ENCODE data around the gene SRMS. TPM values are rescaled to one million over a fixed set of nuclear protein-coding genes. Genes with fewer than 3 reads are reported as not detected.

The SRMS gene
- polyA plus RNA-seq, 1 donor from 2014 or later: not detected

GRCh38 chr20:63591147-63591533 is 43.6 kb upstream of the SRMS start:
- no peaks in the 10 kb centered on the region for H3K36me3 ChIP-seq (ENCODE audit: insufficient read depth, low read length)
- no peak overlapping the region for H3K9ac ChIP-seq (ENCODE audit: low read length)
- TF ChIP-seq SMC3 (conservative IDR thresholded peaks at IDR 0.05; ENCODE audit: poor library complexity) (no peak), CTCF (IDR thresholded peaks at IDR 0.05; ENCODE audit: poor library complexity, severe bottlenecking) (no peak), MXI1 (conservative IDR thresholded peaks at IDR 0.05; ENCODE audit: poor library complexity, severe bottlenecking) (no peak), TAF1 (IDR thresholded peaks at IDR 0.05; ENCODE audit: low read depth) (no peak), REST (IDR thresholded peaks at IDR 0.05; ENCODE audit: borderline replicate concordance) (no peak), EP300 (conservative IDR thresholded peaks at IDR 0.05; ENCODE audit: poor library complexity, severe bottlenecking) (no peak), EZH2 (IDR thresholded peaks at IDR 0.05; ENCODE audit: borderline replicate concordance, insufficient read depth, low read length, poor library complexity, severe bottlenecking) (no peak), POLR2AphosphoS5 (IDR thresholded peaks at IDR 0.05) (no peak), RAD21 (conservative IDR thresholded peaks at IDR 0.05) (no peak)
- H2AFZ ChIP-seq (ENCODE audit: low read depth, low read length): no peak overlapping the region
- no peak overlapping the region for H3K4me2 ChIP-seq (ENCODE audit: low read length)
- H3K9me3 ChIP-seq (ENCODE audit: low read length): no peaks in the 10 kb centered on the region
- no peak overlapping the region for H3K27ac ChIP-seq (ENCODE audit: low read length)
- H4K20me1 ChIP-seq (ENCODE audit: insufficient read depth): no peaks in the 10 kb centered on the region
- H3K79me2 ChIP-seq (replicated peaks; ENCODE audit: insufficient read depth, low read length): no peaks in the 10 kb centered on the region
- no peaks in the 10 kb centered on the region for H3K9me2 ChIP-seq (ENCODE audit: insufficient read depth, low read length)
- H3F3A ChIP-seq (ENCODE audit: insufficient read depth, low read length, poor library complexity, severe bottlenecking): no peaks in the 10 kb centered on the region
- H3K27me3 ChIP-seq (ENCODE audit: insufficient read depth, low read depth, low read length): no peaks in the 10 kb centered on the region
- H3K4me3 ChIP-seq (ENCODE audit: low read length): no peak overlapping the region

GRCh38 chr20:63590218-63591146 is 42.9 kb upstream of the SRMS start:
- H3K9me2 ChIP-seq (ENCODE audit: insufficient read depth, low read length): no peaks in the 10 kb centered on the region
- no peaks in the 10 kb centered on the region for H4K20me1 ChIP-seq (ENCODE audit: insufficient read depth)
- H2AFZ ChIP-seq (ENCODE audit: low read depth, low read length): no peak overlapping the region
- no peak overlapping the region for H3K4me2 ChIP-seq (ENCODE audit: low read length)
- H3K27me3 ChIP-seq (ENCODE audit: insufficient read depth, low read depth, low read length): no peaks in the 10 kb centered on the region
- no peaks in the 10 kb centered on the region for H3K79me2 ChIP-seq (replicated peaks; ENCODE audit: insufficient read depth, low read length)
- H3K9ac ChIP-seq (ENCODE audit: low read length): no peak overlapping the region
- H3K4me3 ChIP-seq (ENCODE audit: low read length): no peak overlapping the region
- H3K36me3 ChIP-seq (ENCODE audit: insufficient read depth, low read length): no peaks in the 10 kb centered on the region
- no peaks in the 10 kb centered on the region for H3K9me3 ChIP-seq (ENCODE audit: low read length)
- no peak for TF ChIP-seq TAF1 (IDR thresholded peaks at IDR 0.05; ENCODE audit: low read depth)
- no peak for TF ChIP-seq SMC3 (conservative IDR thresholded peaks at IDR 0.05; ENCODE audit: poor library complexity)
- TF ChIP-seq MXI1 (conservative IDR thresholded peaks at IDR 0.05; ENCODE audit: poor library complexity, severe bottlenecking): no peak
- no peak for TF ChIP-seq EP300 (conservative IDR thresholded peaks at IDR 0.05; ENCODE audit: poor library complexity, severe bottlenecking)
- no peak for TF ChIP-seq RAD21 (conservative IDR thresholded peaks at IDR 0.05)
- TF ChIP-seq POLR2AphosphoS5 (IDR thresholded peaks at IDR 0.05): no peak
- TF ChIP-seq EZH2 (IDR thresholded peaks at IDR 0.05; ENCODE audit: borderline replicate concordance, insufficient read depth, low read length, poor library complexity, severe bottlenecking): no peak
- TF ChIP-seq REST (IDR thresholded peaks at IDR 0.05; ENCODE audit: borderline replicate concordance): no peak
- no peak overlapping the region for H3K27ac ChIP-seq (ENCODE audit: low read length)
- H3F3A ChIP-seq (ENCODE audit: insufficient read depth, low read length, poor library complexity, severe bottlenecking): no peaks in the 10 kb centered on the region

All from neural cell (in vitro differentiated cells).